SU-DHL-6 (cell line): ENCODE measurements around the gene NOX5.

Experiments
- CTCF ChIP-seq: fragments of 200-600 bp; sonication (generic); IDR thresholded peaks from one replicate; pipeline ENCODE4 v1.5.1; 2017; ENCODE audit warnings: antibody characterized with exemption, mild to moderate bottlenecking, low read length, moderate library complexity; ENCODE audit not compliant: insufficient read depth, poor library complexity, severe bottlenecking
- EZH2phosphoT487 ChIP-seq: fragments of 200-600 bp; sonication (generic), shearing (Covaris generic); conservative IDR thresholded peaks from 2 replicates; pipeline ENCODE4 v1.6.1; 2018; ENCODE audit warnings: mild to moderate bottlenecking, antibody characterized with exemption, low read length, moderate library complexity, mixed read lengths

- TF ChIP-seq CTCF = no peak
- TF ChIP-seq EZH2phosphoT487 = no peak
Observed at GRCh38 chr15:69096626-69097025, 82.1 kb downstream of the NOX5 start.
